GM12878 (cell line): ENCODE data around the gene ITGB2. TPM values are rescaled to one million over a fixed set of nuclear protein-coding genes. Genes with fewer than 3 reads are reported as not detected.

ENCODE experiments used
- ATAC-seq: fragments of 200-7000 bp; cut with Tn5 transposase; 3 replicates; pipeline ENCODE4 v1.9.1; 2020; ENCODE audit warnings: mild to moderate bottlenecking, moderate library complexity
- BruUV-seq: library from RNA; stranded (reverse); fragments of 400-500 nt; replicated peaks from 2 replicates; lab custom pipeline; 2021; lab: Mats Ljungman, UMichigan
- CTCF ChIA-PET: fragments of 300-600 bp; sonication (Branson Sonifier 250); formaldehyde crosslinking; extraction: SDS; loops from one replicate; lab custom pipeline; 2021; ENCODE audit warnings: inconsistent platforms; lab: Yijun Ruan, JAX
- POLR2A ChIA-PET: fragments of 350-600 bp; formaldehyde crosslinking; extraction: SDS; loops from one replicate; lab custom pipeline; 2021; ENCODE audit warnings: inconsistent platforms; lab: Charles Lee
- RAD21 ChIA-PET: fragments of 300-600 bp; sonication (Branson Sonifier 250); formaldehyde crosslinking; loops from one replicate; lab custom pipeline; 2023; ENCODE audit warnings: antibody characterized with exemption; ENCODE audit not compliant: unreplicated experiment; lab: Charles Lee
- SMC1A ChIA-PET: fragments of 300-600 bp; sonication (Branson Sonifier 250); formaldehyde crosslinking; loops from one replicate; lab custom pipeline; 2023; ENCODE audit not compliant: unreplicated experiment, uncharacterized antibody; lab: Charles Lee
- DNase-seq: peaks from one replicate; pipeline ENCODE4 v3.0.0-alpha.2; 2011; ENCODE audit warnings: low read depth, low spot score
- FAIRE-seq: peaks from 3 replicates; lab custom pipeline; 2011; peaks lifted over from hg19 to GRCh38; lab: Jason Lieb, UNC
- H2AFZ ChIP-seq: 2 replicates; pipeline ENCODE4 v1.6.0; 2011; ENCODE audit warnings: low read depth, low read length, control low read depth; ENCODE audit not compliant: control insufficient read depth
- H3K27ac ChIP-seq: 2 replicates; pipeline ENCODE4 v1.5.1; 2011; ENCODE audit warnings: control low read depth; ENCODE audit not compliant: control insufficient read depth, insufficient read depth
- H3K27me3 ChIP-seq, 2 experiments: replicated peaks in 1 of 2; 2 replicates each; pipeline versions ENCODE4 v1.6.0 to v1.6.1; 2011; ENCODE audit warnings: low read length in 1 of 2; ENCODE audit not compliant: control insufficient read depth in 2 of 2, insufficient read depth in 2 of 2
- H3K36me3 ChIP-seq, 2 experiments: 2 replicates each; pipeline ENCODE4 v1.5.1; 2011; ENCODE audit warnings: low read length in 1 of 2; ENCODE audit not compliant: control insufficient read depth in 2 of 2, insufficient read depth in 2 of 2
- H3K4me1 ChIP-seq: 2 replicates; pipeline ENCODE4 v1.6.1; 2011; ENCODE audit warnings: mild to moderate bottlenecking, low read length, moderate library complexity, mixed read lengths; ENCODE audit not compliant: control insufficient read depth, insufficient read depth
- H3K4me2 ChIP-seq: 2 replicates; pipeline ENCODE4 v1.6.0; 2011; ENCODE audit warnings: control low read depth; ENCODE audit not compliant: control insufficient read depth, insufficient read depth
- H3K4me3 ChIP-seq: fragments of 200-600 bp; sonication (generic); 2 replicates; pipeline ENCODE4 v1.5.1; 2016
- H3K79me2 ChIP-seq: 2 replicates; pipeline ENCODE4 v1.6.0; 2011; ENCODE audit warnings: low read length; ENCODE audit not compliant: control insufficient read depth, insufficient read depth
- H3K9ac ChIP-seq: 2 replicates; pipeline ENCODE4 v1.8.0; 2011; ENCODE audit warnings: low read length, control low read depth, mixed read lengths; ENCODE audit not compliant: control insufficient read depth, insufficient read depth
- H3K9me3 ChIP-seq: replicated peaks from 3 replicates; pipeline ENCODE4 v1.5.1; 2011; ENCODE audit warnings: mild to moderate bottlenecking, low read length; ENCODE audit not compliant: control insufficient read depth, insufficient read depth
- H4K20me1 ChIP-seq: 2 replicates; pipeline ENCODE4 v1.6.0; 2011; ENCODE audit not compliant: control insufficient read depth, insufficient read depth
- MXI1 ChIP-seq: fragments of 150-350 bp; IDR thresholded peaks from 2 replicates; pipeline ENCODE4 v1.6.1; 2011; ENCODE audit warnings: low read depth, mild to moderate bottlenecking, inconsistent platforms, low read length, improper control_type of control experiment
- NRF1 ChIP-seq: conservative IDR thresholded peaks from 2 replicates; pipeline ENCODE4 v1.6.1; 2011; ENCODE audit warnings: mild to moderate bottlenecking, low read depth, low read length, improper control_type of control experiment
- POLR2AphosphoS2 ChIP-seq: IDR thresholded peaks from 2 replicates; pipeline ENCODE4 v1.6.1; 2011; ENCODE audit warnings: low read depth, mild to moderate bottlenecking, low read length, improper control_type of control experiment, moderate library complexity
- SREBF2 ChIP-seq: IDR thresholded peaks from 2 replicates; pipeline ENCODE4 v1.6.1; 2012; ENCODE audit warnings: mild to moderate bottlenecking, low read length
- SUPT20H ChIP-seq: IDR thresholded peaks from 2 replicates; pipeline ENCODE4 v1.6.1; 2011; ENCODE audit warnings: low read depth, mild to moderate bottlenecking, low read length, moderate library complexity, borderline replicate concordance; ENCODE audit not compliant: control insufficient read depth
- YBX1 ChIP-seq: fragments of 450-650 bp; IDR thresholded peaks from 2 replicates; pipeline ENCODE4 v1.6.1; 2016; ENCODE audit warnings: antibody characterized with exemption
- WGBS: methylation state at CpG from one replicate; pipeline ENCODE4 v1.1.6; 2016; ENCODE audit warnings: low lambda C conversion rate; ENCODE audit not compliant: insufficient replicate concordance, insufficient coverage; ENCODE audit errors: missing lambda C conversion rate; 5-methylcytosine and 5-hydroxymethylcytosine counted together
- in situ Hi-C: fragments of 300-500 bp; cut with MboI; formaldehyde crosslinking; loops from 9 replicates; pipeline ENCODE4 v1.14.3; 2018; ENCODE audit warnings: mixed read lengths
- intact Hi-C: fragments of 100-400 bp; cut with micrococcal nuclease; formaldehyde crosslinking; loops from one replicate; pipeline ENCODE4 v1.14.2; 2022; ENCODE audit not compliant: unreplicated experiment
- polyA plus RNA-seq, 11 experiments: library from polyadenylated mRNA; depleted of rRNA in 4 of 11; unstranded in 6 of 11; stranded (reverse) in 5 of 11; fragments of >200 nt; fragmentation: Nextera tagmentation in 4 of 11; fragmentation: Illumina TruSeq in 1 of 11; extraction: Ambion mirVana in 4 of 11; extraction: Trizol in 1 of 11; gene quantifications; 1 replicate in 1 of 11; 2 replicates in 10 of 11; pipeline versions ENCODE4 v1.2.1 to v1.2.3, GENCODE V29; 2011 to 2016; ENCODE audit warnings: inconsistent platforms in 2 of 11, missing spikeins in 2 of 11, low read depth in 1 of 11
- total RNA-seq, 4 experiments: library from RNA; depleted of rRNA in 3 of 4; stranded (reverse); fragments of >200 nt in 3 of 4; fragmentation: Illumina TruSeq in 1 of 4; extraction: Trizol in 1 of 4; gene quantifications; 2 replicates each; pipeline versions ENCODE4 v1.2.1 to v1.2.3, GENCODE V29; 2013 to 2021

ITGB2 gene
- total and polyA plus RNA-seq, 10 of the 15 experiments (the other 5 are each of a cell fraction or from before 2014, with no cell fraction given), result 8.0 to 172 (median 58.9) TPM

DNA sequence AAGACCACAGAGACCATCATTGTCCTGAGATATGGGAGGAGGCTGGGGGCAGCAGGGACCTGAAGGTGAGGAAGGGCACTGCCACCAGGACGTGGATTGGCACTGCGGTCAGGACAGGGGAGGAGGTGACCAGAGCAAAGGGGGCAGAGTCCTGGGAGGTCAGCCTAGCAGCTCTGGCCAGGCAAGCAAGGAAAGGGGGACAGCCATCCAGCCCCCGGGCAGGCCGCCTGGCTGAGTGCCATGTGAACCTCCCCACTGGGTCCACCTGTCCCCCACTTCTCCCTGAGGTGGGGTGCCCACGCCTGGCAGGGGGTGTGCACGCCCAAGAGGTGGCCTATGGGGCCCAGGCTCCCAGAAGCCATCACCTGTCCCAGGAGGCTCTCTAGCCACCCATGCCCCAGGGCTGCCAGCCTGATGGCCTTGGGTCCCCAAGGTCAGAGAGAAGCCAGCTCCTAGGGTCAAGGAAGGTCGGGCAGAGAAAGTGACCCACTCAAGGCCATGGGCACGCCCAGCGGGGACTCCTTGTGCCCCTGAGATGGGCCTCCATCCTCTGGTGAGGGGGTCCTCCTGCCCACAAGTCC, 29.6 kb downstream of the ITGB2 start (continued):
- no peak for TF ChIP-seq SREBF2
- TF ChIP-seq MXI1, result no peak
- TF ChIP-seq YBX1, result no peak
- no peak for TF ChIP-seq NRF1
- TF ChIP-seq, all 136 proteins: peak for 0

DNA sequence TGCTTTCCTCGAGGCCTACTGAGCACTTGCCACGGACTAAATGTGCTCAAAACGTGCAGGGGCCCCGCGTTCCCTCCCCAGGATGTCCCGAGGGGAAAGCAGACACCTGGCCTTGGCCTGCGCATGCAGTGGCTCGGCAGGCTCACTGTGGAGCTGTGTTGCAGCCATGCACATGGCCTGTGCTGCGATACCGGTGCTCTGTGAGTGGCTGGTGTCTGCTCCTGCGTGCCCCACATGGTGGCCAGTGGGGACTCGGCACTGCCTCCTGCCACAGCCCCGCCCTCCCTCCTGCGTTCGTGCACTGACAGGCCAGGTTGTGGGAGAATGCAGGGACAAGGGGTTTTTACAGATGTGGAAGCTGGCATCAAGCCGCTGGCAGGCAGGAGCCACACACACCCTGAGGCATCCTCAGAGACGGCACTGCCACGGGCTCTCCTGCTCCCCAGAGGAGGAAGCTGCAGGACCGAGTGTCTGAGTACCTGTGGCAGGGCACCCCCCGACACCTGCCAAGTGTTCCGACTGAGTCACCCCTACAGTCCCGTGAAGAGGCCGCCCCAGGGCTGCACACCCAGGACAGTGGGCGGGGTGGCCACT, 30.3 kb downstream of the ITGB2 start:
- BruUV-seq, result no TSS peak
- Histone ChIP-seq H3K4me1 (no peaks in the 10 kb centered on the region), H2AFZ (no peak overlapping the region), H3K36me3 (peaks cover 0 to 3% of the 10 kb centered on the region in 2 experiments; a peak in 2 of 4 replicates), H3K79me2 (no peaks in the 10 kb centered on the region), H4K20me1 (no peaks in the 10 kb centered on the region), H3K4me2 (no peak overlapping the region), H3K27me3 (no peaks in the 10 kb centered on the region), H3K4me3 (no peak overlapping the region), H3K9ac (no peak overlapping the region), H3K9me3 (no peaks in the 10 kb centered on the region), H3K27ac (no peak overlapping the region)
- peak; percentile 32; the same call in 1 of the 2 replicates for TF ChIP-seq POLR2AphosphoS2
- no peak for TF ChIP-seq SUPT20H
- ChIA-PET RAD21 (no interaction called here), POLR2A (interaction anchor here (0.5 kb wide), 1 partner anchor 37 kb away, joined by 5 read pairs; no protein-coding TSS in a partner anchor), CTCF (interaction anchor here (1.1 to 1.5 kb wide), 2 partner anchors 42 to 91 kb away, joined by 3 read pairs; no protein-coding TSS in a partner anchor), SMC1A (no interaction called here)
- 83% methylated on average over 16 of the region's 24 CpGs for WGBS
- intact Hi-C loops (no loop called here), in situ Hi-C loops (no loop called here)
- ATAC-seq, result no peak
- no peak for FAIRE-seq
- no peak for DNase-seq
